Common myeloid progenitor, CD34-positive (primary cell): ENCODE results near the gene TAB2.

Source experiments
- CTCF ChIA-PET: fragments of 350-600 bp; sonication (Branson Sonifier 250); formaldehyde crosslinking; loops from one replicate; lab custom pipeline; 2021; ENCODE audit warnings: antibody characterized with exemption; lab: Charles Lee
- POLR2A ChIA-PET: fragments of 350-600 bp; sonication (Branson Sonifier 250); formaldehyde crosslinking; loops from one replicate; lab custom pipeline; 2021; ENCODE audit warnings: antibody characterized with exemption; lab: Charles Lee
- DNase-seq, 3 donors: peaks; one replicate each; pipeline versions ENCODE4 v3.0.0 to v3.0.0-alpha.2; 2013
- H3K27ac ChIP-seq, 2 experiments: 1 replicate in 1 of 2; 2 replicates in 1 of 2; pipeline ENCODE4 v1.7.0; 2013; ENCODE audit warnings: inconsistent platforms in 2 of 2, low read length in 2 of 2, mild to moderate bottlenecking in 2 of 2, low read depth in 1 of 2, moderate library complexity in 1 of 2; ENCODE audit not compliant: severe bottlenecking in 2 of 2, insufficient read depth in 1 of 2, poor library complexity in 1 of 2
- H3K27me3 ChIP-seq, 5 experiments: replicated peaks in 2 of 5; 1 replicate in 3 of 5; 2 replicates in 2 of 5; pipeline versions ENCODE4 v1.6.1 to v1.7.0; 2013; ENCODE audit warnings: low read length in 4 of 5, mild to moderate bottlenecking in 2 of 5, moderate library complexity in 2 of 5, inconsistent platforms in 1 of 5; ENCODE audit not compliant: insufficient read depth in 5 of 5, control insufficient read depth in 4 of 5
- H3K36me3 ChIP-seq, 4 experiments: 1 replicate in 2 of 4; 2 replicates in 2 of 4; pipeline versions ENCODE4 v1.6.1 to v1.7.0; 2013; ENCODE audit warnings: low read length in 3 of 4, control low read depth in 1 of 4, mild to moderate bottlenecking in 1 of 4; ENCODE audit not compliant: control insufficient read depth in 4 of 4, insufficient read depth in 4 of 4
- H3K4me1 ChIP-seq, 4 experiments: 1 replicate in 3 of 4; 2 replicates in 1 of 4; pipeline versions ENCODE4 v1.6.1 to v1.7.1; 2013; ENCODE audit warnings: low read length in 3 of 4, mild to moderate bottlenecking in 3 of 4, control low read depth in 1 of 4, inconsistent platforms in 1 of 4, moderate library complexity in 1 of 4; ENCODE audit not compliant: control insufficient read depth in 4 of 4, insufficient read depth in 4 of 4; ENCODE audit errors: control extremely low read depth in 1 of 4
- H3K4me3 ChIP-seq, 7 experiments: 1 replicate in 4 of 7; 2 replicates in 3 of 7; pipeline versions ENCODE4 v1.5.1 to v1.7.0; 2013; ENCODE audit warnings: mild to moderate bottlenecking in 7 of 7, low read length in 6 of 7, moderate library complexity in 6 of 7, inconsistent platforms in 2 of 7, low read depth in 2 of 7, control low read depth in 1 of 7; ENCODE audit not compliant: insufficient read depth in 4 of 7, control insufficient read depth in 1 of 7; ENCODE audit errors: extremely low read depth in 1 of 7
- H3K9me3 ChIP-seq, 5 experiments: 1 replicate in 4 of 5; 2 replicates in 1 of 5; pipeline versions ENCODE4 v1.6.1 to v1.7.1; 2013; ENCODE audit warnings: low read length in 4 of 5, mild to moderate bottlenecking in 2 of 5, inconsistent platforms in 1 of 5, low read depth in 1 of 5, moderate library complexity in 1 of 5; ENCODE audit not compliant: control insufficient read depth in 4 of 5, insufficient read depth in 2 of 5; ENCODE audit errors: control extremely low read depth in 1 of 5
- WGBS: methylation state at CpG from one replicate; pipeline ENCODE4 v1.1.5; 2013; ENCODE audit not compliant: insufficient coverage; 5-methylcytosine and 5-hydroxymethylcytosine counted together

TAB2 gene

GRCh38 chr6:149452037-149452939 lies 134.8 kb downstream of the TAB2 start:
- H3K27ac ChIP-seq: no peak overlapping the region
- H3K4me3 ChIP-seq: no peak overlapping the region
- peaks cover 0 to 4% (median 2%) of the 10 kb centered on the region in 4 experiments for H3K36me3 ChIP-seq
- no peak for DNase-seq
- H3K9me3 ChIP-seq: no peaks in the 10 kb centered on the region
- H3K27me3 ChIP-seq: peaks cover 0 to 60% (median 14%) of the 10 kb centered on the region in 5 experiments
- peaks cover 0 to 27% (median 19%) of the 10 kb centered on the region in 4 experiments for H3K4me1 ChIP-seq
- POLR2A ChIA-PET: no interaction called here
- WGBS: 97% methylated on average over 11 of the region's 13 CpGs
- CTCF ChIA-PET: interaction anchor here (1.8 kb wide), 1 partner anchor 11 kb away, joined by 7 read pairs; no protein-coding TSS in a partner anchor

GRCh38 chr6:149453597-149454345 lies 136.3 kb downstream of the TAB2 start:
- Histone ChIP-seq H3K27me3 (peaks cover 0 to 57% (median 14%) of the 10 kb centered on the region in 5 experiments), H3K4me3 (peak overlapping the region in 2 of 7 experiments; percentile 11 to 48), H3K4me1 (peaks cover 0 to 27% (median 19%) of the 10 kb centered on the region in 4 experiments), H3K36me3 (peaks cover 0 to 4% (median 2%) of the 10 kb centered on the region in 4 experiments), H3K9me3 (no peaks in the 10 kb centered on the region), H3K27ac (no peak overlapping the region)
- POLR2A ChIA-PET: interaction anchor here (0.7 to 1.0 kb wide), 2 partner anchors 11 to 28 kb away, joined by 3 read pairs; no protein-coding TSS in a partner anchor
- no CpG with 5 or more reads among the region's 6 CpGs for WGBS
- CTCF ChIA-PET: interaction anchor here (0.9 to 1.5 kb wide), 4 partner anchors 10 to 425 kb away, joined by 3 to 5 read pairs (median 3); no protein-coding TSS in a partner anchor
- DNase-seq: no peak

GRCh38 chr6:149454346-149454848 lies 136.9 kb downstream of the TAB2 start:
- Histone ChIP-seq H3K4me1 (peaks cover 0 to 27% (median 19%) of the 10 kb centered on the region in 4 experiments), H3K9me3 (no peaks in the 10 kb centered on the region), H3K27ac (no peak overlapping the region), H3K4me3 (peak overlapping the region in 2 of 7 experiments; percentile 11 to 48), H3K36me3 (peaks cover 0 to 7% (median 2%) of the 10 kb centered on the region in 4 experiments), H3K27me3 (peaks cover 0 to 54% (median 14%) of the 10 kb centered on the region in 5 experiments)
- ChIA-PET CTCF (interaction anchor here (1.0 to 1.5 kb wide), 4 partner anchors 9 to 426 kb away, joined by 3 to 5 read pairs (median 3); no protein-coding TSS in a partner anchor), POLR2A (interaction anchor here (1.0 kb wide), 1 partner anchor 10 kb away, joined by 3 read pairs; no protein-coding TSS in a partner anchor)
- DNase-seq: peak; percentile 45 to 56 (median 56)
- 14% methylated on average over 13 of the region's 15 CpGs for WGBS

DNA sequence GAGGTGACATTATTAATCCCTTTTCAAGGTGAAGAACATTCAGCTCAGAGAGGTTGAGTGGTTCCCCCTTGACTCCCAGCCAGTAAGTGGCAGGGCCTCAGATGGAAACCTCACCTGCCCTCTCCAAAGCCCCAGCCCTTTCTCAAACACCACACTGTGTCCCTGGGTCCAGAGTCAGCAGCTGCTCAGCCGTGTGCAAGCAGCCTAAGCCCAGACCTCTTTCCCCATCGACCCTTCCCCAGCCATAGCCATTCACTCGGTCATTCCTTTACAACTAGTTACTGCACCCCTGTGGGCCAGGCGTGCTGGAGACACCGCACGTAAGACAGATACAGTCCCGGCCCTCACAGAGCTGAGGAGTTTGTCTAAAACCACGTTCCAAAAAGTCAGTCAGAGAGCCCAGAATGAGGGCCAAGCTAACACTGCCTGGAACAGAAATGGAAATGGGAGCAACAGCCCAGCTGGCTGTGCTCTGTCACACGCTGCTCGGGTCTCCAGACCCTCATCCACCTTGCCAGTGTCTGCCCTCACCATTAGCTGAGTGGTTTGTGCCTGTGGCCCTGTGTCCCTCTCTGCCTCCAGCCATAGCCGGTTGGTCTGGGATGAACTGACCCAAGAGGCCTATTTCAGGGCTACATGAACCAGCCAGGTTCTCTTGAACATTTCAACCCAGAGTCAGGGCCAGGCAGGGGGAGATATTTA lies 137.7 kb downstream of the TAB2 start:
- ChIA-PET POLR2A (no interaction called here), CTCF (interaction anchor here (1.0 to 1.2 kb wide), 2 partner anchors 8 to 62 kb away, joined by 3 read pairs; no protein-coding TSS in a partner anchor)
- H3K4me3 ChIP-seq: no peak overlapping the region
- 90% methylated on average over 11 of the region's 11 CpGs for WGBS
- no peak overlapping the region for H3K27ac ChIP-seq
- no peak for DNase-seq
- peaks cover 0 to 26% (median 19%) of the 10 kb centered on the region in 4 experiments for H3K4me1 ChIP-seq
- no peaks in the 10 kb centered on the region for H3K9me3 ChIP-seq
- peaks cover 0 to 47% (median 11%) of the 10 kb centered on the region in 5 experiments for H3K27me3 ChIP-seq
- peaks cover 0 to 7% (median 2%) of the 10 kb centered on the region in 4 experiments for H3K36me3 ChIP-seq

DNA sequence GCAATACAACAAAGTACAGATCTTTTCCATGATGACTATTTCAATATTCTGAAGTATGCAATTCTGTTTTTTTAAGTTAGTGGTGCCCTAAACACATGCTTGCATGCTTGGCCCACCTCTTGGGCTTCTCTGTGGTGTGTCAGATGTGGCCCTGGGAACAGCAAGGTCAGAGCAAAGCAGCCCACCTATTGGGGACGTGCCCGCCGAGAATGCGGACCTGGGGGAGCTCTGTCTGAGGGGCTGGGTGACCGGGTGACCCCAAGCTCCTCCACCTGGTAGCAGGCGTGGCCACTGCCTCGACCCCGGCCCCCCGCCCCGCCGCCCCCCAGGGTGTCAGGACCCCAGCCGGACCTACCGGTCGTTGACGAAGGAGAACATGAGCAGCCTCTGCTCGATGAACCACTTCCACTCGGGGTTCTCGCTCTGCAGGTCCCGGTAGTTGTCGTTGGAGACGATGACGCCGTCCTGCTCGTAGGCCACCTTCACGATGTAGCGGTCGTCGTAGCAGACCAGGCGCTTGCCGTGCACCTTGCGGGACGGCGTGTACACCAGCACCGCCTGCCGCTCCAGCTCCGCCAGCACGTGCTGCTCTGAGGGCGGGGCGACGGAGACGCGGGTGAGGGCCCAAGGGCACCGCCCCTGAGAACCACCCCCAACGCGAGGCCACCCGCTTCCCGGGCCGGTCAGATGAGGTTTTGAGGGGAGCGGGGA lies 139.0 kb downstream of the TAB2 start:
- Histone ChIP-seq H3K4me1 (peaks cover 0 to 13% (median 11%) of the 10 kb centered on the region in 4 experiments), H3K27me3 (peaks cover 0 to 35% (median 10%) of the 10 kb centered on the region in 5 experiments), H3K9me3 (no peaks in the 10 kb centered on the region), H3K4me3 (no peak overlapping the region), H3K36me3 (peaks cover 0 to 7% (median 3%) of the 10 kb centered on the region in 4 experiments), H3K27ac (no peak overlapping the region)
- DNase-seq: no peak
- WGBS: 98% methylated on average over 49 of the region's 49 CpGs
- POLR2A ChIA-PET: no interaction called here
- CTCF ChIA-PET: no interaction called here
